Peyer's patch (tissue), 4 donors: ENCODE results near the gene EBF4. TPM values are rescaled to one million over a fixed set of nuclear protein-coding genes. Genes with fewer than 3 reads are reported as not detected.

Experiments used
- DNase-seq, 3 donors: peaks; one replicate each; pipeline ENCODE4 v3.0.0-alpha.2; 2017 to 2019
- H3K27ac ChIP-seq, 4 donors: fragments of 200-600 bp; sonication (generic); one replicate each; pipeline ENCODE4 v1.5.1; 2016 to 2019
- H3K27me3 ChIP-seq, 2 donors: fragments of 200-600 bp; sonication (generic); one replicate each; pipeline ENCODE4 v1.5.1; 2019
- H3K36me3 ChIP-seq, 3 donors: fragments of 200-600 bp; sonication (generic); one replicate each; pipeline ENCODE4 v1.5.1; 2016 to 2019
- H3K4me1 ChIP-seq, 4 donors: fragments of 200-600 bp; sonication (generic); one replicate each; pipeline ENCODE4 v1.5.1; 2016 to 2019
- H3K4me3 ChIP-seq, 4 donors: fragments of 200-600 bp; sonication (generic); 1 replicate in 3 of 4; 2 replicates in 1 of 4; pipeline ENCODE4 v1.5.1; 2016 to 2019; ENCODE audit warnings: mild to moderate bottlenecking in 1 of 4
- H3K9me3 ChIP-seq, 4 donors: fragments of 200-600 bp; sonication (generic); one replicate each; pipeline ENCODE4 v1.5.1; 2016 to 2019; ENCODE audit warnings: mild to moderate bottlenecking in 1 of 4
- CTCF ChIP-seq, 6 experiments: fragments of 450-650 bp in 4 of 6; fragments of 200-600 bp in 2 of 6; sonication (generic) in 1 of 6; IDR thresholded peaks; one replicate each; pipeline ENCODE4 v1.5.1; 2017 to 2019; ENCODE audit warnings: antibody characterized with exemption in 6 of 6, mild to moderate bottlenecking in 3 of 6, moderate library complexity in 1 of 6
- POLR2A ChIP-seq, 2 donors: fragments of 450-650 bp; IDR thresholded peaks; one replicate each; pipeline ENCODE4 v1.5.1; 2017; ENCODE audit warnings: antibody characterized with exemption in 2 of 2, mild to moderate bottlenecking in 2 of 2, moderate library complexity in 2 of 2
- total RNA-seq, 4 donors: library from RNA; depleted of rRNA; stranded (reverse); fragments of >200 nt; gene quantifications; one replicate each; pipeline ENCODE4 v1.1.0, GENCODE V29; 2016

EBF4 gene
- total RNA-seq, 4 donors from 2014 or later, result 1.4 to 17.3 (median 5.1) TPM

- no peak overlapping the region for H3K4me3 ChIP-seq
- no peak overlapping the region for H3K27ac ChIP-seq
- TF ChIP-seq POLR2A (IDR thresholded peaks at IDR 0.05) (no peak), CTCF (IDR thresholded peaks at IDR 0.05) (no peak)
- H3K9me3 ChIP-seq, result no peaks in the 10 kb centered on the region
- no peak for DNase-seq
- no peaks in the 10 kb centered on the region for H3K36me3 ChIP-seq
- no peaks in the 10 kb centered on the region for H3K27me3 ChIP-seq
- H3K4me1 ChIP-seq, result peaks cover 0 to 7% (median 0%) of the 10 kb centered on the region in 4 donors
Observed at GRCh38 chr20:2687514-2687913, 5.1 kb upstream of the EBF4 start.

DNA sequence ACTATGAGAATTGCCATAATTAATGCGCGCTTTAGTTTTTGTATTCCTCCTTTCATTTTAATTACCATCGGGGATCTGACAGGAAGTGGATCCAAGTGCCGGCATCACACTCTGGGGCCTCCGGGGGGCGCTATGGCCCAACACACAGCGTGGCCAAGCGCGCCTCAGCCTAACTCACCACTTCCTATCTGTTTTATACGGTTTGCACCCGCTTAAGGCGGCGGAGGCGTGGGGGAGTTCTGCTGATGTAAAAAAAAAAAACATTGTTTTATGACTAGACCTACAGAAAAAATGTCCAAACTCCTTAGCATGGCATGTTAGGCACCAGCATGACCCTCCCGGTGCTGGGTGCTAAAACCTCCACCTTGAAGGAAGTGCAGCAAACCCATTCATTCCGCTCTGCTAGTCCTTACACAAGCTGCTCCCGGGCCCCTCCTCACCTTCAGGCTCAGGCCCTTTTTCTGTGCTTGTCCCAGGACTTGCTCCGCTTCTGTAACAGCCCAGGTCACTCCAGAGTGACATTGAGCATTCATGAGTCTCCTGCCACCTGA lies 4.5 kb upstream of the EBF4 start:
- Histone ChIP-seq H3K27me3 (no peaks in the 10 kb centered on the region), H3K27ac (no peak overlapping the region), H3K36me3 (no peaks in the 10 kb centered on the region), H3K4me3 (no peak overlapping the region), H3K4me1 (peaks cover 0 to 7% (median 0%) of the 10 kb centered on the region in 4 donors), H3K9me3 (no peaks in the 10 kb centered on the region)
- TF ChIP-seq POLR2A (IDR thresholded peaks at IDR 0.05) (no peak), CTCF (IDR thresholded peaks at IDR 0.05) (peak in 5 of 6 experiments; percentile 14 to 56 (median 47))
- DNase-seq, result peak in 2 of 3 donors; percentile 31 to 79

GRCh38 chr20:2690213-2690612 lies 2.4 kb upstream of the EBF4 start:
- Histone ChIP-seq H3K9me3 (no peaks in the 10 kb centered on the region), H3K36me3 (no peaks in the 10 kb centered on the region), H3K27ac (no peak overlapping the region), H3K27me3 (peaks cover 0 to 15% of the 10 kb centered on the region in 2 donors), H3K4me3 (no peak overlapping the region), H3K4me1 (peaks cover 0 to 17% (median 3%) of the 10 kb centered on the region in 4 donors)
- TF ChIP-seq CTCF (IDR thresholded peaks at IDR 0.05) (no peak), POLR2A (IDR thresholded peaks at IDR 0.05) (no peak)
- DNase-seq, result no peak

DNA sequence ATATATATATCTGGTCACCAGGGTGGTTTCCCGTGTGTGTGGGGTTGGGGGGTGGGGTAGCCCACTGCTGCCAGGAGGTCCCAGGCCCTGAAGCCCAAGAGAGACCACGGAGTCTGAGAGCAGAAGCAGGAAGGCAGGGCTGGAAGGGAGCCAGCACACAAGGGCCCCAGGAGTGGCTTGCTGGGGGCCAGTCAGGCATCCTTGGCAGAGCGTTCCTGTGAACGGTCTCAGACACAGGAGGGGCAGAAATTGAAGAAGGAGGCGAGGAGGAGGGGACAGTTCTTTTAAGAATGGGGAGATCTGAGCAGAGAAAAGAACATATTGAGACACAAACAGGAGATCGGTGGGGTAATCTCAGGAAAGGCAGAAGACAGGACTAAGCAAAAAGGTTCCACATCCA lies 1.9 kb upstream of the EBF4 start:
- Histone ChIP-seq H3K4me1 (peaks cover 0 to 17% (median 3%) of the 10 kb centered on the region in 4 donors), H3K27me3 (peaks cover 0 to 15% of the 10 kb centered on the region in 2 donors), H3K27ac (no peak overlapping the region), H3K36me3 (no peaks in the 10 kb centered on the region), H3K4me3 (no peak overlapping the region), H3K9me3 (no peaks in the 10 kb centered on the region)
- TF ChIP-seq CTCF (IDR thresholded peaks at IDR 0.05), result no peak
- no peak for DNase-seq

DNA sequence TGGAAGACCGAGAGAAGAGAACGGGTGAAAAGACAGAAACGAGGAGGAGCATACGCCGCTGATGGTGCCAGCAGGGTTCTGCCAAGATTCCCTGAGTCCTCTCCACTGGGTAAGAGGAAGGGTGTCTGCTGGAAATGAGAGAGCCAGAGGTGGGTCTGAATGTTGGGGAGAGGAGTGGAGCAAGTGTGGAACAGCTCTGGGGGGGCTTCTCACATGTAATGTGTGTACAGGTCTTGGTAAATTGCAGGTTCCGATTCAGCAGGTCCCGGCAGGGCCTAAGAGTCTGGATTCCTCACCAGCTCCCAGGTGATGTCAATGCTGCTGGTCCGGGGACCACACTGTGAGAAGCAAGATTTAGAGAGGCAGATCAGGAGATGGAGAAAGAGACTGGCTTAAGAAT lies 1.5 kb upstream of the EBF4 start:
- Histone ChIP-seq H3K4me3 (no peak overlapping the region), H3K4me1 (peaks cover 0 to 17% (median 3%) of the 10 kb centered on the region in 4 donors), H3K36me3 (no peaks in the 10 kb centered on the region), H3K27me3 (peaks cover 0 to 15% of the 10 kb centered on the region in 2 donors), H3K9me3 (no peaks in the 10 kb centered on the region), H3K27ac (no peak overlapping the region)
- TF ChIP-seq CTCF (IDR thresholded peaks at IDR 0.05) (no peak), POLR2A (IDR thresholded peaks at IDR 0.05) (no peak)
- DNase-seq, result no peak

DNA sequence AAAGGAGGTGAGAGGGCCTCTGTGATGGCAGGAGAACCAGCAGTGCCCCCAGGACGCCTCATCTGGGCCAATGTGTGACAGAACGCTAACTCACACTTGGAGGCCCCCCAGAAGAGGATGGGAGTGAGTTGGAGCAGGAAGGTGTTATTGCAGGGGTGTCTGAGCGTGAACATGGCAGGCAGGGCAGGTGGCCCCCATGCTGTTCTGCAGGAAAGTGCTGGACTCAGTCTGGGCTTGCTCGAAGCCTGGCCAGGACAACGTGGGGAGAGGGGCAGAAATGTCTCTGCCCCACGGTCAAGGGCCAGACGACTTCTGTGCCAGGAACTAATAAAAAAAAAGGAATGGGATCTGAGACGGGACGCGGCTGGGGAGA lies 931 bp upstream of the EBF4 start:
- H3K27ac ChIP-seq, result peak overlapping the region; percentile 60 to 83 (median 70)
- peaks cover 0 to 17% (median 3%) of the 10 kb centered on the region in 4 donors for H3K4me1 ChIP-seq
- TF ChIP-seq CTCF (IDR thresholded peaks at IDR 0.05), result no peak
- TF ChIP-seq POLR2A (IDR thresholded peaks at IDR 0.05), result no peak
- peak in 1 of 3 donors; percentile 36 for DNase-seq
- H3K4me3 ChIP-seq, result peak overlapping the region in 2 of 4 donors; percentile 60 to 63
- H3K36me3 ChIP-seq, result no peaks in the 10 kb centered on the region
- peaks cover 0 to 15% of the 10 kb centered on the region in 2 donors for H3K27me3 ChIP-seq
- no peaks in the 10 kb centered on the region for H3K9me3 ChIP-seq
